K562 (cell line): Measurements from ENCODE around the gene WDR83. TPM values are rescaled to one million over a fixed set of nuclear protein-coding genes. Genes with fewer than 3 reads are reported as not detected.

ENCODE experiments used
- BHLHE40 ChIP-seq: IDR thresholded peaks from 2 replicates; pipeline ENCODE4 v1.6.1; 2011; ENCODE audit warnings: low read length, improper control_type of control experiment
- BMI1 ChIP-seq: fragments of 150-350 bp; IDR thresholded peaks from 2 replicates; pipeline ENCODE4 v1.6.1; 2014; ENCODE audit warnings: low read length
- C11orf30 ChIP-seq: fragments of 450-650 bp; IDR thresholded peaks from 2 replicates; pipeline ENCODE4 v1.6.1; 2016; ENCODE audit warnings: low read depth, mild to moderate bottlenecking
- DIDO1 ChIP-seq: fragments of 450-650 bp; IDR thresholded peaks from 2 replicates; pipeline ENCODE4 v1.6.1; 2016; ENCODE audit warnings: low read depth, missing biosample characterization, missing genetic modification characterization
- KLF1 ChIP-seq: fragments of 450-650 bp; IDR thresholded peaks from 2 replicates; pipeline ENCODE4 v1.6.1; 2016; ENCODE audit warnings: missing genetic modification characterization, missing compliant biosample characterization
- NR2F6 ChIP-seq: fragments of 450-650 bp; formaldehyde crosslinking; IDR thresholded peaks from 2 replicates; pipeline ENCODE4 v1.4.0; 2020; ENCODE audit warnings: mild to moderate bottlenecking
- TAF7 ChIP-seq: fragments of 450-650 bp; IDR thresholded peaks from 2 replicates; pipeline ENCODE4 v1.6.1; 2016; ENCODE audit warnings: missing genetic modification characterization, missing compliant biosample characterization
- ZNF324 ChIP-seq: fragments of 250-450 bp; sonication (Bioruptor Pico); IDR thresholded peaks from 2 replicates; pipeline ENCODE4 v1.4.0; 2020; ENCODE audit warnings: mild to moderate bottlenecking
- polyA plus RNA-seq, 8 experiments: library from polyadenylated mRNA; depleted of rRNA in 4 of 8; stranded (reverse) in 5 of 8; unstranded in 3 of 8; fragments of >200 nt; fragmentation: Nextera tagmentation in 2 of 8; fragmentation: Illumina TruSeq in 1 of 8; extraction: Ambion mirVana in 2 of 8; extraction: Trizol in 1 of 8; gene quantifications; 2 replicates each; pipeline versions ENCODE4 v1.2.1 to v1.2.3, GENCODE V29; 2011 to 2014; ENCODE audit warnings: inconsistent platforms in 1 of 8, missing spikeins in 1 of 8
- total RNA-seq, 7 experiments: library from RNA; depleted of rRNA in 6 of 7; stranded (reverse); fragments of >200 nt in 6 of 7; fragmentation: Illumina TruSeq in 2 of 7; extraction: Trizol in 2 of 7; gene quantifications; 2 replicates each; pipeline versions ENCODE4 v1.2.1 to v1.2.3, GENCODE V29; 2011 to 2021; ENCODE audit warnings: low replicate concordance in 1 of 7
- TF ChIP-seq, protein P1 (sequence below): sonication (generic); formaldehyde crosslinking; IDR thresholded peaks from 2 replicates; pipeline ENCODE4 v1.8.0; 2022; ENCODE audit warnings: mild to moderate bottlenecking, missing genetic modification reagents
- TF ChIP-seq, protein P2 (sequence below): fragments of 450-650 bp; conservative IDR thresholded peaks from 2 replicates; pipeline ENCODE4 v1.6.1; 2016; ENCODE audit warnings: missing genetic modification characterization, low read depth, mild to moderate bottlenecking, control low read depth, missing compliant biosample characterization
- TF ChIP-seq, protein P3 (sequence below): fragments of 450-650 bp; IDR thresholded peaks from 2 replicates; pipeline ENCODE4 v1.6.1; 2016; ENCODE audit warnings: low read depth

The WDR83 gene
- total and polyA plus RNA-seq, 9 of the 15 experiments (the other 6 are each of a cell fraction or from before 2014, with no cell fraction given) = 0.52 to 21.3 (median 4.2) TPM

- TF ChIP-seq, protein P1, sequence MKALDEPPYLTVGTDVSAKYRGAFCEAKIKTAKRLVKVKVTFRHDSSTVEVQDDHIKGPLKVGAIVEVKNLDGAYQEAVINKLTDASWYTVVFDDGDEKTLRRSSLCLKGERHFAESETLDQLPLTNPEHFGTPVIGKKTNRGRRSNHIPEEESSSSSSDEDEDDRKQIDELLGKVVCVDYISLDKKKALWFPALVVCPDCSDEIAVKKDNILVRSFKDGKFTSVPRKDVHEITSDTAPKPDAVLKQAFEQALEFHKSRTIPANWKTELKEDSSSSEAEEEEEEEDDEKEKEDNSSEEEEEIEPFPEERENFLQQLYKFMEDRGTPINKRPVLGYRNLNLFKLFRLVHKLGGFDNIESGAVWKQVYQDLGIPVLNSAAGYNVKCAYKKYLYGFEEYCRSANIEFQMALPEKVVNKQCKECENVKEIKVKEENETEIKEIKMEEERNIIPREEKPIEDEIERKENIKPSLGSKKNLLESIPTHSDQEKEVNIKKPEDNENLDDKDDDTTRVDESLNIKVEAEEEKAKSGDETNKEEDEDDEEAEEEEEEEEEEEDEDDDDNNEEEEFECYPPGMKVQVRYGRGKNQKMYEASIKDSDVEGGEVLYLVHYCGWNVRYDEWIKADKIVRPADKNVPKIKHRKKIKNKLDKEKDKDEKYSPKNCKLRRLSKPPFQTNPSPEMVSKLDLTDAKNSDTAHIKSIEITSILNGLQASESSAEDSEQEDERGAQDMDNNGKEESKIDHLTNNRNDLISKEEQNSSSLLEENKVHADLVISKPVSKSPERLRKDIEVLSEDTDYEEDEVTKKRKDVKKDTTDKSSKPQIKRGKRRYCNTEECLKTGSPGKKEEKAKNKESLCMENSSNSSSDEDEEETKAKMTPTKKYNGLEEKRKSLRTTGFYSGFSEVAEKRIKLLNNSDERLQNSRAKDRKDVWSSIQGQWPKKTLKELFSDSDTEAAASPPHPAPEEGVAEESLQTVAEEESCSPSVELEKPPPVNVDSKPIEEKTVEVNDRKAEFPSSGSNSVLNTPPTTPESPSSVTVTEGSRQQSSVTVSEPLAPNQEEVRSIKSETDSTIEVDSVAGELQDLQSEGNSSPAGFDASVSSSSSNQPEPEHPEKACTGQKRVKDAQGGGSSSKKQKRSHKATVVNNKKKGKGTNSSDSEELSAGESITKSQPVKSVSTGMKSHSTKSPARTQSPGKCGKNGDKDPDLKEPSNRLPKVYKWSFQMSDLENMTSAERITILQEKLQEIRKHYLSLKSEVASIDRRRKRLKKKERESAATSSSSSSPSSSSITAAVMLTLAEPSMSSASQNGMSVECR (CRISPR knock-in tag) = peak; percentile 98
- TF ChIP-seq BHLHE40 = 0 out of 2 replicates have a peak, but pooled peaks have one; percentile 24
- TF ChIP-seq NR2F6 (CRISPR knock-in tag) = no peak
- TF ChIP-seq KLF1 = peak; percentile 59; the same call in 1 of the 2 replicates
- peak; percentile 68; the same call in 1 of the 2 replicates for TF ChIP-seq BMI1
- TF ChIP-seq, protein P2, sequence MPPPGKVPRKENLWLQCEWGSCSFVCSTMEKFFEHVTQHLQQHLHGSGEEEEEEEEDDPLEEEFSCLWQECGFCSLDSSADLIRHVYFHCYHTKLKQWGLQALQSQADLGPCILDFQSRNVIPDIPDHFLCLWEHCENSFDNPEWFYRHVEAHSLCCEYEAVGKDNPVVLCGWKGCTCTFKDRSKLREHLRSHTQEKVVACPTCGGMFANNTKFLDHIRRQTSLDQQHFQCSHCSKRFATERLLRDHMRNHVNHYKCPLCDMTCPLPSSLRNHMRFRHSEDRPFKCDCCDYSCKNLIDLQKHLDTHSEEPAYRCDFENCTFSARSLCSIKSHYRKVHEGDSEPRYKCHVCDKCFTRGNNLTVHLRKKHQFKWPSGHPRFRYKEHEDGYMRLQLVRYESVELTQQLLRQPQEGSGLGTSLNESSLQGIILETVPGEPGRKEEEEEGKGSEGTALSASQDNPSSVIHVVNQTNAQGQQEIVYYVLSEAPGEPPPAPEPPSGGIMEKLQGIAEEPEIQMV = no peak
- TF ChIP-seq ZNF324 = no peak
- TF ChIP-seq, protein P3, sequence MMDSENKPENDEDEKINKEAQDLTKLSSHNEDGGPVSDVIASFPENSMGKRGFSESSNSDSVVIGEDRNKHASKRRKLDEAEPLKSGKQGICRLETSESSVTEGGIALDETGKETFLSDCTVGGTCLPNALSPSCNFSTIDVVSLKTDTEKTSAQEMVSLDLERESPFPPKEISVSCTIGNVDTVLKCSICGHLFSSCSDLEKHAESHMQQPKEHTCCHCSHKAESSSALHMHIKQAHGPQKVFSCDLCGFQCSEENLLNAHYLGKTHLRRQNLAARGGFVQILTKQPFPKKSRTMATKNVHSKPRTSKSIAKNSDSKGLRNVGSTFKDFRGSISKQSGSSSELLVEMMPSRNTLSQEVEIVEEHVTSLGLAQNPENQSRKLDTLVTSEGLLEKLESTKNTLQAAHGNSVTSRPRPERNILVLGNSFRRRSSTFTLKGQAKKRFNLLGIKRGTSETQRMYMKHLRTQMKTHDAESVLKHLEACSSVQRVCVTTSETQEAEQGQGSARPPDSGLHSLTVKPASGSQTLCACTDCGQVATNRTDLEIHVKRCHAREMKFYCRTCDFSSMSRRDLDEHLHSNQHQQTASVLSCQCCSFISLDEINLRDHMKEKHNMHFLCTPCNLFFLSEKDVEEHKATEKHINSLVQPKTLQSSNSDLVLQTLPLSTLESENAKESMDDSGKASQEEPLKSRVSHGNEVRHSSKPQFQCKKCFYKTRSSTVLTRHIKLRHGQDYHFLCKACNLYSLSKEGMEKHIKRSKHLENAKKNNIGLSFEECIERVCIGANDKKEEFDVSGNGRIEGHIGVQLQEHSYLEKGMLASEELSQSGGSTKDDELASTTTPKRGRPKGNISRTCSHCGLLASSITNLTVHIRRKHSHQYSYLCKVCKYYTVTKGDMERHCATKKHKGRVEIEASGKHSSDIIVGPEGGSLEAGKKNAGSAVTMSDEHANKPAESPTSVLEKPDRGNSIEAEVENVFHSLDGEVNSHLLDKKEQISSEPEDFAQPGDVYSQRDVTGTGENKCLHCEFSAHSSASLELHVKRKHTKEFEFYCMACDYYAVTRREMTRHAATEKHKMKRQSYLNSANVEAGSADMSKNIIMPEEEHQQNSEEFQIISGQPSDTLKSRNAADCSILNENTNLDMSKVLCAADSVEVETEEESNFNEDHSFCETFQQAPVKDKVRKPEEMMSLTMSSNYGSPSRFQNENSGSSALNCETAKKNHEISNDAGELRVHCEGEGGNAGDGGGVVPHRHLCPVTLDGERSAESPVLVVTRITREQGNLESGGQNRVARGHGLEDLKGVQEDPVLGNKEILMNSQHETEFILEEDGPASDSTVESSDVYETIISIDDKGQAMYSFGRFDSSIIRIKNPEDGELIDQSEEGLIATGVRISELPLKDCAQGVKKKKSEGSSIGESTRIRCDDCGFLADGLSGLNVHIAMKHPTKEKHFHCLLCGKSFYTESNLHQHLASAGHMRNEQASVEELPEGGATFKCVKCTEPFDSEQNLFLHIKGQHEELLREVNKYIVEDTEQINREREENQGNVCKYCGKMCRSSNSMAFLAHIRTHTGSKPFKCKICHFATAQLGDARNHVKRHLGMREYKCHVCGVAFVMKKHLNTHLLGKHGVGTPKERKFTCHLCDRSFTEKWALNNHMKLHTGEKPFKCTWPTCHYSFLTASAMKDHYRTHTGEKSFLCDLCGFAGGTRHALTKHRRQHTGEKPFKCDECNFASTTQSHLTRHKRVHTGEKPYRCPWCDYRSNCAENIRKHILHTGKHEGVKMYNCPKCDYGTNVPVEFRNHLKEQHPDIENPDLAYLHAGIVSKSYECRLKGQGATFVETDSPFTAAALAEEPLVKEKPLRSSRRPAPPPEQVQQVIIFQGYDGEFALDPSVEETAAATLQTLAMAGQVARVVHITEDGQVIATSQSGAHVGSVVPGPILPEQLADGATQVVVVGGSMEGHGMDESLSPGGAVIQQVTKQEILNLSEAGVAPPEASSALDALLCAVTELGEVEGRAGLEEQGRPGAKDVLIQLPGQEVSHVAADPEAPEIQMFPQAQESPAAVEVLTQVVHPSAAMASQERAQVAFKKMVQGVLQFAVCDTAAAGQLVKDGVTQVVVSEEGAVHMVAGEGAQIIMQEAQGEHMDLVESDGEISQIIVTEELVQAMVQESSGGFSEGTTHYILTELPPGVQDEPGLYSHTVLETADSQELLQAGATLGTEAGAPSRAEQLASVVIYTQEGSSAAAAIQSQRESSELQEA = no peak
- TF ChIP-seq TAF7 = no peak
- TF ChIP-seq C11orf30 = peak; percentile 96
- TF ChIP-seq DIDO1 = peak; percentile 77; the same call in 1 of the 2 replicates
Measured at GRCh38 chr19:12696366-12697335, 30.0 kb downstream of the WDR83 start, which contains the start of gene FBXW9 (continued).
